Measurements from ENCODE around the gene FIG4. TPM values are rescaled to one million over a fixed set of nuclear protein-coding genes. Genes with fewer than 3 reads are reported as not detected.

Gene FIG4
- total RNA-seq, 1 experiment from 2014 or later = 15.7 TPM

- DNase-seq (ENCODE audit: low read depth, low spot score) (no peak), ATAC-seq (peak; percentile 53; the same call in 1 of the 2 replicates)
- Histone ChIP-seq H3K27ac (ENCODE audit: low read depth, low read length) (no peak overlapping the region), H3K4me1 (ENCODE audit: control insufficient read depth in 1 of 2, insufficient read depth in 2 of 2, low read length in 2 of 2) (peaks cover 0 to 7% of the 10 kb centered on the region in 2 experiments; a peak in 2 of 4 replicates), H4K20me1 (ENCODE audit: insufficient read depth) (no peaks in the 10 kb centered on the region), H3K36me3 (ENCODE audit: control insufficient read depth in 1 of 2, insufficient read depth in 2 of 2, low read length in 2 of 2) (no peaks in the 10 kb centered on the region), H3K9ac (ENCODE audit: low read length) (no peak overlapping the region), H3K4me3 (replicated peaks in 1 of 2; ENCODE audit: low read depth in 1 of 2, low read length in 2 of 2) (no peak overlapping the region), H3K79me2 (ENCODE audit: insufficient read depth, low read length) (no peaks in the 10 kb centered on the region), H3K27me3 (ENCODE audit: insufficient read depth, low read length) (no peaks in the 10 kb centered on the region), H3K9me2 (ENCODE audit: insufficient read depth) (no peaks in the 10 kb centered on the region), H2AFZ (ENCODE audit: low read depth, low read length, poor library complexity, severe bottlenecking) (no peak overlapping the region), H3K4me2 (ENCODE audit: low read length) (peak overlapping the region; percentile 29), H3K9me3 (ENCODE audit: control insufficient read depth in 1 of 2, insufficient read depth in 1 of 2, low read depth in 1 of 2, low read length in 2 of 2) (no peaks in the 10 kb centered on the region)
- TF ChIP-seq ZNF274 (IDR thresholded peaks at IDR 0.05; ENCODE audit: low read depth, low read length) (no peak), SRF (IDR thresholded peaks at IDR 0.05; ENCODE audit: low read depth) (no peak)
- intact Hi-C loops (cut with micrococcal nuclease) = no loop called here
- no TSS peak for BruUV-seq (replicated peaks)
- ChIA-PET CTCF (no interaction called here), RAD21 (ENCODE audit: low non-redundant PET in 1 of 2, low total read pairs in 2 of 2, uncharacterized antibody in 2 of 2, unreplicated experiment in 2 of 2) (no interaction called here), POLR2A (no interaction called here)
These were observed 108.6 kb downstream of the FIG4 start for GRCh38 chr6:109799664-109800063.

DNA sequence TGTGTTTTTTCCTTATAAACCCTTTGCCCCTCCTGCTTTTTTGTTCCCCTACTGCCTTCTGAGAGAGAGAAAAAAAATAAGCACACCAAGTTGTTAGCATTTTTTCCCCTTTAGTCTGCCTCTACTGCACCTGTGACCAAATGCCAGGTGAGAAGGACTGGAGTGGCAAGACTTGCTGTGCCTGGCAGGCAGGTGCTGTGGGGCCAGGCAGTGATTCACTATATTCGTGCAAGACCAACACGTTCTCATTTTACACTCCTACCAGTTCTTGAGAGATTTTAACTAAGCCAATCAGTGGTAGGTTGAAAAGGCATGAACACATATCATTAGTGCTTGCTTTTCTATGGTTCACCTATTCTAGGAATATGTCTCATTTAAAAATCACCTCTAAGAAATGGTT is 109.7 kb downstream of the FIG4 start:
- no peaks in the 10 kb centered on the region; the same call in 1 of the 2 replicates for H4K20me1 ChIP-seq (ENCODE audit: insufficient read depth)
- ChIA-PET CTCF (no interaction called here), RAD21 (ENCODE audit: low non-redundant PET in 1 of 2, low total read pairs in 2 of 2, uncharacterized antibody in 2 of 2, unreplicated experiment in 2 of 2) (no interaction called here), POLR2A (no interaction called here)
- H3K36me3 ChIP-seq (ENCODE audit: control insufficient read depth in 1 of 2, insufficient read depth in 2 of 2, low read length in 2 of 2) = no peaks in the 10 kb centered on the region
- H3K27ac ChIP-seq (ENCODE audit: low read depth, low read length) = no peak overlapping the region
- no peak overlapping the region for H3K9ac ChIP-seq (ENCODE audit: low read length)
- no peaks in the 10 kb centered on the region for H3K27me3 ChIP-seq (ENCODE audit: insufficient read depth, low read length)
- no peak overlapping the region for H2AFZ ChIP-seq (ENCODE audit: low read depth, low read length, poor library complexity, severe bottlenecking)
- DNase-seq (ENCODE audit: low read depth, low spot score) = no peak
- TF ChIP-seq SIN3A (IDR thresholded peaks at IDR 0.05; ENCODE audit: low read depth) (no peak), TCF7L2 (IDR thresholded peaks at IDR 0.05; ENCODE audit: borderline replicate concordance, extremely low read depth, insufficient read depth, insufficient read length) (no peak), CEBPB (IDR thresholded peaks at IDR 0.05; ENCODE audit: low read depth) (no peak), ELF1 (IDR thresholded peaks at IDR 0.05; ENCODE audit: borderline replicate concordance, low read depth) (no peak), CBX3 (IDR thresholded peaks at IDR 0.05; ENCODE audit: low read depth) (no peak)
- TF ChIP-seq, protein P1, sequence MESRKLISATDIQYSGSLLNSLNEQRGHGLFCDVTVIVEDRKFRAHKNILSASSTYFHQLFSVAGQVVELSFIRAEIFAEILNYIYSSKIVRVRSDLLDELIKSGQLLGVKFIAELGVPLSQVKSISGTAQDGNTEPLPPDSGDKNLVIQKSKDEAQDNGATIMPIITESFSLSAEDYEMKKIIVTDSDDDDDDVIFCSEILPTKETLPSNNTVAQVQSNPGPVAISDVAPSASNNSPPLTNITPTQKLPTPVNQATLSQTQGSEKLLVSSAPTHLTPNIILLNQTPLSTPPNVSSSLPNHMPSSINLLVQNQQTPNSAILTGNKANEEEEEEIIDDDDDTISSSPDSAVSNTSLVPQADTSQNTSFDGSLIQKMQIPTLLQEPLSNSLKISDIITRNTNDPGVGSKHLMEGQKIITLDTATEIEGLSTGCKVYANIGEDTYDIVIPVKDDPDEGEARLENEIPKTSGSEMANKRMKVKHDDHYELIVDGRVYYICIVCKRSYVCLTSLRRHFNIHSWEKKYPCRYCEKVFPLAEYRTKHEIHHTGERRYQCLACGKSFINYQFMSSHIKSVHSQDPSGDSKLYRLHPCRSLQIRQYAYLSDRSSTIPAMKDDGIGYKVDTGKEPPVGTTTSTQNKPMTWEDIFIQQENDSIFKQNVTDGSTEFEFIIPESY (IDR thresholded peaks at IDR 0.05; ENCODE audit: extremely low read depth, insufficient replicate concordance, low read length) = no peak
- ATAC-seq = no peak
- H3K4me1 ChIP-seq (ENCODE audit: control insufficient read depth in 1 of 2, insufficient read depth in 2 of 2, low read length in 2 of 2) = peaks cover 0 to 7% of the 10 kb centered on the region in 2 experiments; a peak in 2 of 4 replicates
- no TSS peak for BruUV-seq (replicated peaks)
- H3K9me3 ChIP-seq (ENCODE audit: control insufficient read depth in 1 of 2, insufficient read depth in 1 of 2, low read depth in 1 of 2, low read length in 2 of 2) = no peaks in the 10 kb centered on the region
- no peaks in the 10 kb centered on the region for H3K9me2 ChIP-seq (ENCODE audit: insufficient read depth)
- H3K79me2 ChIP-seq (ENCODE audit: insufficient read depth, low read length) = no peaks in the 10 kb centered on the region
- H3K4me2 ChIP-seq (ENCODE audit: low read length) = no peak overlapping the region
- intact Hi-C loops (cut with micrococcal nuclease) = no loop called here
- H3K4me3 ChIP-seq (replicated peaks in 1 of 2; ENCODE audit: low read depth in 1 of 2, low read length in 2 of 2) = no peak overlapping the region

Data from HCT116 (cell line).